ENCODE results near the gene CALCR. TPM values are rescaled to one million over a fixed set of nuclear protein-coding genes. Genes with fewer than 3 reads are reported as not detected.

The CALCR gene
- total and polyA plus RNA-seq, 7 experiments from 2014 or later: not detected

DNA sequence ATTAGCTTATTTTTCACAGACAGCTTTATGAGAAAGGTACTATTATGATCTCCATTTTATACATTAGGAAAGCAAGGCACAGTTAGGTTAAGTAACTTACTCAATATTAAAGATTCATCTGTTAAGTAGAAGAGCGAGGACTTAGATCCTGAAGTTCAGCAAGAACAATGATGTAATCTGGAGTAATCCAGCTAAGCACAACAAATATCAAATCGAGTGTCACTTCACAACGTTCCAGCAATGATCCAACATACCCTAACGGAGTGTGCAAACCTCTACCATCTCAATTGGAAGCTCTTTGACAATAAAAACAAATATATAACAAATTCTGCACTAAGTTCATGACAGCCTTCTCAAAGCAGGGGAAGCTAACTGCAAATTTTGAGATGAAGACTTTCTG is 121.3 kb downstream of the CALCR start:
- POLR2A ChIA-PET: no interaction called here
- no peaks in the 10 kb centered on the region for H3K36me3 ChIP-seq (ENCODE audit: control insufficient read depth in 2 of 3, insufficient read depth in 3 of 3, low read length in 3 of 3)
- H3K9me3 Mint-ChIP-seq: peaks cover 0 to 2% (median 0%) of the 10 kb centered on the region in 11 donors
- no peak overlapping the region for H3K4me3 Mint-ChIP-seq
- CTCF ChIA-PET: no interaction called here
- H3K27ac ChIP-seq (ENCODE audit: low read depth, low read length): no peak overlapping the region
- H3K4me1 Mint-ChIP-seq: no peaks in the 10 kb centered on the region
- peaks cover 0 to 6% (median 4%) of the 10 kb centered on the region in 5 donors for H3K27me3 Mint-ChIP-seq
- H3K4me3 ChIP-seq (ENCODE audit: low read length): no peak overlapping the region
- intact Hi-C loops (cut with micrococcal nuclease): no loop called here
- DNase-seq (no peak), ATAC-seq (no peak)
- H3K27ac Mint-ChIP-seq: no peak overlapping the region
- H3K36me3 Mint-ChIP-seq: no peaks in the 10 kb centered on the region
- H3K9me3 ChIP-seq (ENCODE audit: control insufficient read depth in 2 of 3, low read length in 3 of 3): no peaks in the 10 kb centered on the region
- H3K4me1 ChIP-seq (ENCODE audit: control insufficient read depth in 2 of 2, insufficient read depth in 2 of 2, low read length in 2 of 2): no peaks in the 10 kb centered on the region
- no peaks in the 10 kb centered on the region for H3K27me3 ChIP-seq (ENCODE audit: control insufficient read depth in 2 of 2, insufficient read depth in 2 of 2, low read length in 2 of 2)

DNA sequence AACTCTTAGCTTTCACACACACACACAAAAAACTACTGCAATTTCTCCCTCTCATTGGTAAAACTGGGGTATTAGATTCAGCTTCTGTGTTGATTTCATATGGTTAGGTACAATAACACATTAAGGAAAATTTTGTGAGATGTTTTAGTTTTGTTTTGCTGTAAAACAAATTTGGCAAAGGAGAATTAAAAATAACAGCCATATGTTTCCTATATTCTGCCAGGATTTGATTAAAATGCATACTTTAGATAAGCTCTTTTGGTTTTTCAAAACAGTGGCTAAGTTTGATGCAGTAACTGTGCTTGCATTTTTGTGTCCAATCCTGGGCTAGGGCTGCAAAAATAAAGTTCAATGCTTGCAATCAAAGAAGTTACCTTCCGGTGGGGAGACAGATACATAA is 126.3 kb downstream of the CALCR start:
- Mint-ChIP-seq H3K27me3 (peaks cover 0 to 6% (median 0%) of the 10 kb centered on the region in 5 donors), H3K4me3 (no peak overlapping the region), H3K36me3 (no peaks in the 10 kb centered on the region), H3K9me3 (peaks cover 0 to 2% (median 0%) of the 10 kb centered on the region in 11 donors), H3K27ac (no peak overlapping the region), H3K4me1 (no peaks in the 10 kb centered on the region)
- no peaks in the 10 kb centered on the region for H3K36me3 ChIP-seq (ENCODE audit: control insufficient read depth in 2 of 3, insufficient read depth in 3 of 3, low read length in 3 of 3)
- ATAC-seq (no peak), DNase-seq (no peak)
- no peak overlapping the region for H3K27ac ChIP-seq (ENCODE audit: low read depth, low read length)
- H3K4me3 ChIP-seq (ENCODE audit: low read length): no peak overlapping the region
- ChIA-PET POLR2A (no interaction called here), CTCF (interaction anchor here (1.1 kb wide), 1 partner anchor 22 kb away, joined by 3 read pairs; no protein-coding TSS in a partner anchor)
- intact Hi-C loops (cut with micrococcal nuclease): loop anchor here in 1 of 2 donors (10.0 kb wide), 1 partner anchor 203 kb away; no protein-coding TSS in a partner anchor
- no peaks in the 10 kb centered on the region for H3K4me1 ChIP-seq (ENCODE audit: control insufficient read depth in 2 of 2, insufficient read depth in 2 of 2, low read length in 2 of 2)
- H3K27me3 ChIP-seq (ENCODE audit: control insufficient read depth in 2 of 2, insufficient read depth in 2 of 2, low read length in 2 of 2): no peaks in the 10 kb centered on the region
- no peaks in the 10 kb centered on the region for H3K9me3 ChIP-seq (ENCODE audit: control insufficient read depth in 2 of 3, low read length in 3 of 3)

DNA sequence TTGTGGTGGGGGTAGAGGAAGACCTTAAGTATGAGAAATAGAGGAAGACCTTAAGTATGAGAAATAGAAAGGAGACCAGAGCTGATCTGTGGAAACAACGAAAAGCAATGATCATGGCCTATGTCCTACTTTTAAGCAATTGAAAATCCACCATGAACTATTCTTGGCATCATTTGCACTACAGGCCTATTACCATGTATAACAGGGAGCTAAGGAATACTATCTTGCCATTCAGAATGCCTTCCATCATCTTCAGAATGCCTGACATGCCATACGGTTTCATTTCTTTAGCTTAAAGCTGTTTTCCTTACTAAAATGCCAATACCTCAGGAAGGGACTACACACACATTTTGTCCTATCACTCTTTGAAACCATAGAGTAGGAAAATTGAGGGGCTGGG is 127.0 kb downstream of the CALCR start:
- POLR2A ChIA-PET: no interaction called here

DNA sequence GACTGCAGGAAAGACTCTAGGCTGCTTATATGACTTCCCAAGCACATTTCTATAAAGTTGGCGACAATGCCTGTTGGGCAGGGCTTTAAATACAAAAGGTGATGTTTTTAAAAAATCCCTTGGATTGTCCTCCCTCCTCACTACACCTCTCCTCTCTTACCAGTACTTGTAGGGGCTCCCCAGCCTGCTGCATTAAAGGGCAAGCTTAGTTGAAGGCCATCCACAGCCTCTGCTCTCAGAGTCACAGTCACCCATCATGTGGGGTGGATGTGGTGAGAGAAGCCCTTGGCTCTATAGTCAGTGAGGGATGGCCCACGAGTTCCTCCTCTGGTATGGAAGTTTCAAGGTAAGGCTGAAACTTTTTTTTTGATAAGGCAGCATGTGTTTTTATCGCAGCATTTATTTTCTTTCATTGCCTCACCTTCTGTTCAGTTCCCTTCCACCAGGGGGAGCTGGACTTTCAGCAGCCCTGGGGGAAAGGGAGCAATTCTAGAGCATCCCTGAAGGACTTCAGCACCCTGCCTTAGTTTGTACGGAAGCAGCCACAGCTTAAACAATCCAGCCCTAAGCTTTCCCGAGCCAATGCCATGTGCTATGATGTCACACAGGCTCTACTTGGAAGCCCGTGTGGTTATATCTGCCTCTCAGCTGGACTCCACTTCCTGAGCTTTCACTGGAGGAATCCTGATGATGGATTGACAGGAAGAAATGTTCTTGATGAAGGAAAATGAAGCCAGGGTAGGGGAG is 131.9 kb downstream of the CALCR start:
- no peaks in the 10 kb centered on the region for H3K27me3 ChIP-seq (ENCODE audit: control insufficient read depth in 2 of 2, insufficient read depth in 2 of 2, low read length in 2 of 2)
- no peak overlapping the region for H3K27ac ChIP-seq (ENCODE audit: low read depth, low read length)
- no peak overlapping the region for H3K4me3 ChIP-seq (ENCODE audit: low read length)
- no peaks in the 10 kb centered on the region for H3K4me1 ChIP-seq (ENCODE audit: control insufficient read depth in 2 of 2, insufficient read depth in 2 of 2, low read length in 2 of 2)
- no peaks in the 10 kb centered on the region for H3K36me3 ChIP-seq (ENCODE audit: control insufficient read depth in 2 of 3, insufficient read depth in 3 of 3, low read length in 3 of 3)
- Mint-ChIP-seq H3K27ac (no peak overlapping the region), H3K36me3 (no peaks in the 10 kb centered on the region), H3K27me3 (peaks cover 0 to 4% (median 0%) of the 10 kb centered on the region in 5 donors), H3K4me3 (no peak overlapping the region), H3K9me3 (no peaks in the 10 kb centered on the region), H3K4me1 (no peaks in the 10 kb centered on the region)
- ChIA-PET CTCF (no interaction called here), POLR2A (no interaction called here)
- peak in 6 of 9 donors; percentile 2 to 34 (median 13) for DNase-seq
- ATAC-seq: peak; percentile 34
- no peaks in the 10 kb centered on the region for H3K9me3 ChIP-seq (ENCODE audit: control insufficient read depth in 2 of 3, low read length in 3 of 3)
- intact Hi-C loops (cut with micrococcal nuclease): loop anchor here (1.0 to 10.0 kb wide), 3 partner anchors 198 to 953 kb away; no protein-coding TSS in a partner anchor

More for the DNA sequence above, 127.0 kb downstream of the CALCR start:
- CTCF ChIA-PET: no interaction called here
- H3K36me3 Mint-ChIP-seq: no peaks in the 10 kb centered on the region
- no peaks in the 10 kb centered on the region for H3K9me3 ChIP-seq (ENCODE audit: control insufficient read depth in 2 of 3, low read length in 3 of 3)
- no peaks in the 10 kb centered on the region for H3K36me3 ChIP-seq (ENCODE audit: control insufficient read depth in 2 of 3, insufficient read depth in 3 of 3, low read length in 3 of 3)
- intact Hi-C loops (cut with micrococcal nuclease): loop anchor here in 1 of 2 donors (10.0 kb wide), 1 partner anchor 203 kb away; no protein-coding TSS in a partner anchor
- no peaks in the 10 kb centered on the region for H3K4me1 Mint-ChIP-seq
- peaks cover 0 to 2% (median 0%) of the 10 kb centered on the region in 11 donors for H3K9me3 Mint-ChIP-seq
- no peaks in the 10 kb centered on the region for H3K4me1 ChIP-seq (ENCODE audit: control insufficient read depth in 2 of 2, insufficient read depth in 2 of 2, low read length in 2 of 2)
- no peaks in the 10 kb centered on the region for H3K27me3 ChIP-seq (ENCODE audit: control insufficient read depth in 2 of 2, insufficient read depth in 2 of 2, low read length in 2 of 2)
- H3K27ac ChIP-seq (ENCODE audit: low read depth, low read length): no peak overlapping the region
- no peak overlapping the region for H3K27ac Mint-ChIP-seq
- H3K4me3 Mint-ChIP-seq: no peak overlapping the region
- DNase-seq (no peak), ATAC-seq (no peak)
- H3K27me3 Mint-ChIP-seq: peaks cover 0 to 6% (median 0%) of the 10 kb centered on the region in 5 donors
- no peak overlapping the region for H3K4me3 ChIP-seq (ENCODE audit: low read length)

DNA sequence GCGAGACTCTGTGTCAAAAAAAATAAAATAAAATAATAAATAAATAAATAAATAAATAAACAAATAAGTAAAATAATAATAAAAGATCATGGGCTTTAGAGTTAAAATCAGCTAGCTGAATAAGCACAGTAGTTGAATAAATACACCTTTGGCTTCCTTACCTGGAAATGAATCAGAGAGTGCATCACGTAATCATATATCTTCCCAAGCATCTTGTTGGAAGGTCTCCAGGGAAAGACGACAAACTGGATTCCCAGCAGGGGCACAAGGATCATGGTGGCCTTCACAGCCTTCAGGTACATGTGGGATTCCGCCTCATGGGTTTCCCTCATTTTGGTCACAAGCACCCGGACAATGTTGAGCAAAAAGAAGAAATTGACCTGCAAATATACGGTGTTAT is 138.7 kb downstream of the CALCR start:
- Mint-ChIP-seq H3K27ac (no peak overlapping the region), H3K4me3 (no peak overlapping the region), H3K4me1 (peaks cover 0 to 5% (median 1%) of the 10 kb centered on the region in 7 donors), H3K36me3 (no peaks in the 10 kb centered on the region), H3K9me3 (no peaks in the 10 kb centered on the region), H3K27me3 (peaks cover 0 to 10% (median 2%) of the 10 kb centered on the region in 5 donors)
- POLR2A ChIA-PET: no interaction called here
- intact Hi-C loops (cut with micrococcal nuclease): no loop called here
- DNase-seq: no peak
- Histone ChIP-seq H3K27ac (ENCODE audit: low read depth, low read length) (no peak overlapping the region), H3K9me3 (ENCODE audit: control insufficient read depth in 2 of 3, low read length in 3 of 3) (no peaks in the 10 kb centered on the region), H3K27me3 (ENCODE audit: control insufficient read depth in 2 of 2, insufficient read depth in 2 of 2, low read length in 2 of 2) (no peaks in the 10 kb centered on the region), H3K36me3 (ENCODE audit: control insufficient read depth in 2 of 3, insufficient read depth in 3 of 3, low read length in 3 of 3) (no peaks in the 10 kb centered on the region), H3K4me3 (ENCODE audit: low read length) (no peak overlapping the region), H3K4me1 (ENCODE audit: control insufficient read depth in 2 of 2, insufficient read depth in 2 of 2, low read length in 2 of 2) (no peaks in the 10 kb centered on the region)
- CTCF ChIA-PET: no interaction called here
- ATAC-seq: no peak

DNA sequence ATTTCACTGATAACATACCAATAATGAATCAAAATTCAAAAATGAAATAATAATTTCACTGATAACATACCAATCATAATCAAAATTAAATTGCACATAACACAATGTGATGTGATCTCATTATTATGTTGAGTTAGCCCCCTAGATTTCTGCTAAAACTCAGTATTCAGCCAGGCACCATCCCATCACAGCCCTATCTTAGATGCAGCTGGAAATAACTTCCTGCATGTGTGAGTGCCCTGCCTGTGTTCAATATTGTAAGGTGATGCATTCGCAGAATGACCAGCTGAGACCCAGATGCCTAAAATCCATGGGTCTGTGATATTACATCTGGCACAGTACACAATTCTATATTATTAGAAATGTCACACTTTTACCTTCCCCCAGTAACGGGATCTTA is 142.4 kb downstream of the CALCR start:
- DNase-seq: no peak
- H3K27ac Mint-ChIP-seq: no peak overlapping the region
- ChIA-PET CTCF (no interaction called here), POLR2A (no interaction called here)
- peaks cover 0 to 8% (median 1%) of the 10 kb centered on the region in 7 donors for H3K4me1 Mint-ChIP-seq
- no peak overlapping the region for H3K4me3 Mint-ChIP-seq
- H3K9me3 Mint-ChIP-seq: no peaks in the 10 kb centered on the region
- Histone ChIP-seq H3K4me1 (ENCODE audit: control insufficient read depth in 2 of 2, insufficient read depth in 2 of 2, low read length in 2 of 2) (no peaks in the 10 kb centered on the region), H3K4me3 (ENCODE audit: low read length) (no peak overlapping the region), H3K27me3 (ENCODE audit: control insufficient read depth in 2 of 2, insufficient read depth in 2 of 2, low read length in 2 of 2) (no peaks in the 10 kb centered on the region), H3K27ac (ENCODE audit: low read depth, low read length) (no peak overlapping the region), H3K9me3 (ENCODE audit: control insufficient read depth in 2 of 3, low read length in 3 of 3) (no peaks in the 10 kb centered on the region), H3K36me3 (ENCODE audit: control insufficient read depth in 2 of 3, insufficient read depth in 3 of 3, low read length in 3 of 3) (no peaks in the 10 kb centered on the region)
- intact Hi-C loops (cut with micrococcal nuclease): no loop called here
- no peaks in the 10 kb centered on the region for H3K36me3 Mint-ChIP-seq
- no peak for ATAC-seq
- peaks cover 0 to 10% (median 0%) of the 10 kb centered on the region in 5 donors for H3K27me3 Mint-ChIP-seq

All from naive thymus-derived CD4-positive, alpha-beta T cell (primary cell).